D721Med (cell line): ENCODE results near the gene METTL21A.

ENCODE experiments used
- DNase-seq: peaks from one replicate; pipeline ENCODE4 v3.0.0; 2011; ENCODE audit warnings: low spot score; ENCODE audit not compliant: insufficient read length
- FAIRE-seq: peaks from 2 replicates; lab custom pipeline; 2011; peaks lifted over from hg19 to GRCh38; lab: Jason Lieb, UNC
- CTCF ChIP-seq: IDR thresholded peaks from 2 replicates; pipeline ENCODE4 v1.5.1; 2012; ENCODE audit warnings: mild to moderate bottlenecking, control low read depth; ENCODE audit not compliant: insufficient read depth; ENCODE audit errors: missing control alignments

METTL21A gene

GRCh38 chr2:207625014-207625907 is at the start of gene METTL21A:
Gene METTL21A, minus strand, starts transcription at chr2:207625394. Its CDS starts 1,019 bp downstream, at chr2:207624375.
- FAIRE-seq (no peak), DNase-seq (peak; percentile 93)
- TF ChIP-seq CTCF = peak; percentile 21

- FAIRE-seq (no peak), DNase-seq (no peak)
- TF ChIP-seq CTCF = no peak
Measured at GRCh38 chr2:207674826-207675225, 49.6 kb upstream of the METTL21A start.

- TF ChIP-seq CTCF = no peak
- DNase-seq = no peak
- no peak for FAIRE-seq
Measured at GRCh38 chr2:207674266-207674774, 49.1 kb upstream of the METTL21A start.

GRCh38 chr2:207673431-207673830 is 48.2 kb upstream of the METTL21A start:
- no peak for TF ChIP-seq CTCF
- DNase-seq (no peak), FAIRE-seq (no peak)

- no peak for TF ChIP-seq CTCF
- FAIRE-seq (no peak), DNase-seq (no peak)
Measured at GRCh38 chr2:207670887-207671286, 45.7 kb upstream of the METTL21A start.

GRCh38 chr2:207663870-207664545 is 38.8 kb upstream of the METTL21A start:
- DNase-seq (no peak), FAIRE-seq (peak; percentile 32)
- TF ChIP-seq CTCF = no peak
